ENCODE results near the gene RNF39.
A peak's percentile ranks its signal among the peaks of the same experiment; 100 is the strongest.

Gene RNF39

GRCh38 chr6:30096829-30097228 lies 21.3 kb upstream of the RNF39 start:
- no peak overlapping the region for H3K4me3 ChIP-seq (ENCODE audit: control insufficient read depth, low read depth, low read length)
- TF ChIP-seq, protein P1, sequence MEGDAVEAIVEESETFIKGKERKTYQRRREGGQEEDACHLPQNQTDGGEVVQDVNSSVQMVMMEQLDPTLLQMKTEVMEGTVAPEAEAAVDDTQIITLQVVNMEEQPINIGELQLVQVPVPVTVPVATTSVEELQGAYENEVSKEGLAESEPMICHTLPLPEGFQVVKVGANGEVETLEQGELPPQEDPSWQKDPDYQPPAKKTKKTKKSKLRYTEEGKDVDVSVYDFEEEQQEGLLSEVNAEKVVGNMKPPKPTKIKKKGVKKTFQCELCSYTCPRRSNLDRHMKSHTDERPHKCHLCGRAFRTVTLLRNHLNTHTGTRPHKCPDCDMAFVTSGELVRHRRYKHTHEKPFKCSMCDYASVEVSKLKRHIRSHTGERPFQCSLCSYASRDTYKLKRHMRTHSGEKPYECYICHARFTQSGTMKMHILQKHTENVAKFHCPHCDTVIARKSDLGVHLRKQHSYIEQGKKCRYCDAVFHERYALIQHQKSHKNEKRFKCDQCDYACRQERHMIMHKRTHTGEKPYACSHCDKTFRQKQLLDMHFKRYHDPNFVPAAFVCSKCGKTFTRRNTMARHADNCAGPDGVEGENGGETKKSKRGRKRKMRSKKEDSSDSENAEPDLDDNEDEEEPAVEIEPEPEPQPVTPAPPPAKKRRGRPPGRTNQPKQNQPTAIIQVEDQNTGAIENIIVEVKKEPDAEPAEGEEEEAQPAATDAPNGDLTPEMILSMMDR (IDR thresholded peaks at IDR 0.05; ENCODE audit: control insufficient read depth, insufficient read depth, low read depth, low read length, missing control alignments) = no peak
- no peak for DNase-seq (ENCODE audit: low read depth)

GRCh38 chr6:30093951-30094661 lies 18.5 kb upstream of the RNF39 start:
- H3K4me3 ChIP-seq (ENCODE audit: control insufficient read depth, low read depth, low read length) = no peak overlapping the region
- DNase-seq (ENCODE audit: low read depth) = no peak
- TF ChIP-seq, protein P1 (IDR thresholded peaks at IDR 0.05; ENCODE audit: control insufficient read depth, insufficient read depth, low read depth, low read length, missing control alignments) = no peak

DNA sequence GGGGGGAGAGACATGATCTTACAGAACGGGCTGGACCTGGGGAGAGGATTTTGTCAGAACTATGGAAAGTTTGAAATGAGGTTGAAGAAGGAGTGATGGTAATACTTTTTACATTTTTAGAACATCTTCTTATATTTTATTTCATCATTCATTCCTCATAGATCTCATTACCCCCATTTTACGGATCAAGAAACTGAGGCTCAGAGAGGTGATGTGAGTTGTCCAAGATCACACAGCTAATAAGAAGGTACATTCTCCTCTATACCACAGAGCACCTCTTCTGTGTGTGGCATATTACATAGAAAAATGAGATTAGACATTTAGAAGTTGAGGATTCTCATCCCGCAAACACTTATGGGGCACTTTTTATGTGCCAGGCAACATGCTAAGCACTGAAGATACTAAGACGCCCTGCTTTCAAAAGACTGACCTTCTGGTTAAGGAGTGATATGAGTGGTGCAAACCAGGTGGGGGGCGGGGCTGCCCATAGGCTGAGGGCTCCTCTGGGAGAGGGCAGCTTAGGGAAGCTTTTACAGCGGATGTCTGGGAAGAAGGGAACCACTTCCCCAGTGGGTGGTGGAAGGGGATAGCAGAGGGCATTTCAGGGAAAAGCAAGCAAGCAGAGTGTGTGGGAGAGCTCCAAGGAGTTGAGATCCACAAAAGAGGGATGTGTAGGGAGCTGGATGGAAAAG lies 17.4 kb upstream of the RNF39 start:
- no peak for DNase-seq (ENCODE audit: low read depth)
- TF ChIP-seq, protein P1 (IDR thresholded peaks at IDR 0.05; ENCODE audit: control insufficient read depth, insufficient read depth, low read depth, low read length, missing control alignments) = no peak
- H3K4me3 ChIP-seq (ENCODE audit: control insufficient read depth, low read depth, low read length) = no peak overlapping the region

DNA sequence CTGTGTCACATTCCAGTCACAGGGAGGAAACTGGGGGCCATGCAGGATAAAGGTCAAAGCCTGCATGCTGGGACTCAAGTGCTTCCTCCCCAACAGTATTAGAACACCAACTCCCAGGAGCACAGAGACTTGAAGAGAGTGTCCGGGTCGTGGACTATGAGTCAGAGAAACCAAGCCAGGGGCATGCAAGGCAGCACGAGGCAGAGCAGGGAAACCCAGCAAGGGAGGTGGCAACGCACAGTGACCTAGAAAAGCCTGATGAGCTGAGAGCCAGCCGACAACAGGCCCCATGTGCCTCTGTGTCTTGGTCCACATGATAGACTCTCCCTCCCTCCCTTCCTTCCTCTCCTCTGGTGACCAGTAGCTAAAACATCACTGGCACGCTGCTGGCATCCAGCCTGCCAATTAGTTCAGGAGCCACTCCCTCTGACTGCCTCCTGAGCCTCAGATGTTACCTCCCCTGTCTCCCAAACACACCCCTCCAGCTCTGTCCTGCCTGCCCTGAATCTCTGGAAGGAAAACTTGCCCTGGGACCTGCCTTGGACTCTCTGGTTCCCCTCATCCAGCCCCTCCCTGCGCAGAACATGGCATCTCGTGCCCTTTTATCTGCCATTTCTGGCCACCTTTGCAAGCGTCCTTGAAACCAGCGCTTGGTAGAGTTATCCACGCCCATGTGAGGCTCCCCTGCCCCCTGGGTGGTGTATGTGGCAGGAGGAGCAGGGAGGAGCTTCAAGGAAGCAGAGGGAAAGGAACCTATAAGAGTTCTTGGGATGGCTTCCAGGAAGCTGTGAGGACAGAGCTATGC lies 16.2 kb upstream of the RNF39 start:
- DNase-seq (ENCODE audit: low read depth) = peak; percentile 58
- no peak overlapping the region for H3K4me3 ChIP-seq (ENCODE audit: control insufficient read depth, low read depth, low read length)
- TF ChIP-seq, protein P1 (IDR thresholded peaks at IDR 0.05; ENCODE audit: control insufficient read depth, insufficient read depth, low read depth, low read length, missing control alignments) = no peak

DNA sequence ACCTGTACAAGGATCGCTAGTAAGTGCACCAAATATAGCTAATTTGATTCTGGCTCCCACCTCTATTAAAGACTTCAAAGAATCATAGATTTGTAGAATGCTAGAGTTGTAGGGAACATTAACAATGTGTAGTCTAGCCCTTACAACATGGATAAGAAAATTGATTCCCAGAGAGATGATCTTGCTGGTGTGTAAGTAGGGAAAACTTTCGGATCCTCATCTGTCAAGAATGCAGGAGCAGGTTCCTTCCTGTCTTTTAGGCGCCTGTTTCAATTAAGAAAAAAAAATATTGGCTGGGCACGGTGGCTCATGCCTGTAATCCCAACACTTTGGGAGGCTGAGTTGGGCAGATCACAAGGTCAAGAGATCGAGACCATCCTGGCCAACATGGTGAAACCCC lies 12.3 kb upstream of the RNF39 start:
- no peak for DNase-seq (ENCODE audit: low read depth)
- TF ChIP-seq, protein P1 (IDR thresholded peaks at IDR 0.05; ENCODE audit: control insufficient read depth, insufficient read depth, low read depth, low read length, missing control alignments) = no peak
- H3K4me3 ChIP-seq (ENCODE audit: control insufficient read depth, low read depth, low read length) = no peak overlapping the region

GRCh38 chr6:30077218-30077617 lies 1.6 kb upstream of the RNF39 start:
- H3K4me3 ChIP-seq (ENCODE audit: control insufficient read depth, low read depth, low read length) = no peak overlapping the region
- TF ChIP-seq, protein P1 (IDR thresholded peaks at IDR 0.05; ENCODE audit: control insufficient read depth, insufficient read depth, low read depth, low read length, missing control alignments) = no peak
- no peak for DNase-seq (ENCODE audit: low read depth)
